Activated CD4-positive, alpha-beta T cell treated with anti-CD3 and anti-CD28 coated beads, Interleukin-10, Interleukin-2, amounts not matched to agents 100 ng/mL and 50 ng/mL, durations not matched to agents 16 hours and 8 hours (primary cell): ENCODE results near the gene SAMD15.
"Not testable (repeated sequence)": the region's sequence is repeated elsewhere in the genome, so short reads cannot be mapped to it uniquely, and the experiment has no call there.

Experiments used
- DNase-seq: peaks from one replicate; pipeline ENCODE4 v3.0.0-alpha.2; 2020

Gene SAMD15

GRCh38 chr14:77375973-77376770 is 1.0 kb upstream of the SAMD15 start:
- DNase-seq: peak; percentile 63

- DNase-seq: no peak
Measured at GRCh38 chr14:77377502-77377844, 294 bp downstream of the SAMD15 start.

- DNase-seq: no peak
Measured at GRCh38 chr14:77378701-77379100, 1.5 kb downstream of the SAMD15 start.

- DNase-seq: no peak
Measured at GRCh38 chr14:77390188-77390587, 13.0 kb downstream of the SAMD15 start.

GRCh38 chr14:77400216-77400615 is 23.0 kb downstream of the SAMD15 start:
- DNase-seq: no peak

DNA sequence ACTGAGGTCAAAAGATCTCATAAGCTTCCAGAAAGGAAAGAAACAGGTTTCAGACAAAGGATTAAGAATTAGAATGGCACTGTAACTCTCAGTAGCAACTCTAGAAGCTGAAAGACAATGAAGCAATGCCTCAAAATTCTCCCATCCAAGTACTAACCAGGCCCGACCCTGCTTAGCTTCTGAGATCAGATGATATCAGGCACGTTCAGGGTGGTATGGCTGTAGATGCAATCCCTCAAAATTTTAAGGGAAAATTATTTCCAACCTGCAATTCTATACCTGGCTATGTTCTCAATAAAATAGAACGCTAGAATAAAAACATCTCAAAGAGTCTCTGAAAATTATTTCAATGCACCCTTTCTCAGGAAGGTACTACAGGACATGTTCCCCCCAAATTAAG is 26.6 kb downstream of the SAMD15 start:
- no peak for DNase-seq

DNA sequence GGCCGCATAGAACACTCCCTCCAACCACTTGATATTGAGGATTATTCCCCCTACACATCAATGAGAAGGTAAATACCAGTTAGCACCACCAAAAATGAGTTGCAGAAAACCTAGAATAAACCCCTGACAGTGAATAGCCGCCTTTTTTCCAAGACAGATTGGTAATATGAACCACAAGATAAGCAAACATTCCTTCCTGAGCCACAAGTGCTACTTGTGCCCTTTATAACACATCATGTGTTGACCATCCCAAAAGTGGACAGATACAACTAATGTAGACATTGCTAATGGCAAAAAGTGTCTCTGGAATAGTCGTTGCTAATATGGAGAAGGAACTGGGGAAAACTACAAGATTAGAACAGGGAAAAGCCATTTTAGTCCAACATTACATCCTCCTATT is 28.9 kb downstream of the SAMD15 start:
- DNase-seq: no peak

GRCh38 chr14:77406718-77407117 is 29.5 kb downstream of the SAMD15 start:
- peak; percentile 1 for DNase-seq

DNA sequence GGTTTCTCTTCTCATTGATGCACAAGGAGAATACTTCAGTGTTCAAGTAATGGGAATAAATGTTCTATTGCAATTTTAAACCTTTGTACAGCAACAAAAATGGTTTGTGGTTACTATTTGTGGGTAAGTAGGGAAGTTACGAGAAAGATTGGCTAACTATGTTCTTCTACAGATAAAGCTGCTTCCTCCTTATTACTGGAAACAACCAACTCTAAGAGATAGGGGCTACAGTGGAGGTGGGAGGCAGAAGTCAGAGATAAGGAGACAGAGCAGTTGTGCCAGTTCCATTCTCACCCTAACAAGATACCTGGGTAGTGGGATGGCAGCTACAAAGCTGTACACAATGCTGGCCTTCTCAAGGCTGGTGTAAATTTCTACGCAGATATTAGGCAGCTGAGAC is 30.0 kb downstream of the SAMD15 start:
- DNase-seq: no peak

GRCh38 chr14:77409131-77409533 is 32.0 kb downstream of the SAMD15 start:
- DNase-seq: no peak

DNA sequence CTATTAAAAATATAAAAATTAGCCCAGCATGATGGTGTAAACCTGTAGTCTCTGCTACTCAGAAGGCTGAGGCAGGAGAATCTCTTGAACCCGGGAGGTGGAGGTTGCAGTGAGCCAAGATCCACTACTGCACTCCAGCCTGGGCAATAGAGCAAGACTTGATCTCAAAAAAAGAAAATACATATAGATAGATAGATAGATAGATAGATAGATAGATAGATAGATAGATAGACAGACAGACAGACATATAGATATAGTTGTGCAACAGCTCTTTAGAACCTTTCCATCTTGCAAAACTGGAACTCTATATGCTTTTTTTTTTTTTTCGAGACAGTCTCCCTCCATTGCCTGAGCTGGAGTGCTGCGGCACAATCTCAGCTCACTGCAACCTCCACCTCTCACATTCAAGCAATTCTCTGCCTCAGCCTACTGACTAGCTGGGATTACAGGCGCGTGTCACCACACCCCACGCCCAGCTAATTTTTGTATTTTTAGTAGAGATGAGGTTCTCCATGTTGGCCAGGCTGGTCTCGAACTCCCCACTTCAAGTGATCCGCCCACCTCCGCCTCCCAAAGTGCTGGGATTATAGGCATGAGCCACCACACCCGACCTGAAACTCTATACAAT is 38.3 kb downstream of the SAMD15 start:
- DNase-seq: not testable (repeated sequence)

DNA sequence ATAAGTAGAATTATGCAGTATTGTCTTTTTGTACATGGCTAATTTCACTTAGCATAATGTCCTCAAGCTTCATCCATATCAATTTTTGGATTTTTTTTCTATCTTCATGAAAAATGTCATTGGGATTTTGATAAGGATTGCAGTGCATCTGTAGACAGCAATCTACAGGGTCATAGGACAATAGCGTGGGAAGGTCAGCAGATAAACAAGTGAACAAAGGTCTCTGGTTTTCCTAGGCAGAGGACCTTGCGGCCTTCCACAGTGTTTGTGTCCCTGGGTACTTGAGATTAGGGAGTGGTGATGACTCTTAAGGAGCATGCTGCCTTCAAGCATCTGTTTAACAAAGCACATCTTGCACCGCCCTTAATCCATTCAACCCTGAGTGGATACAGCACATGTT is 38.9 kb downstream of the SAMD15 start:
- DNase-seq: not testable (repeated sequence)

- DNase-seq: no peak
Measured at GRCh38 chr14:77416836-77417235, 39.7 kb downstream of the SAMD15 start.

DNA sequence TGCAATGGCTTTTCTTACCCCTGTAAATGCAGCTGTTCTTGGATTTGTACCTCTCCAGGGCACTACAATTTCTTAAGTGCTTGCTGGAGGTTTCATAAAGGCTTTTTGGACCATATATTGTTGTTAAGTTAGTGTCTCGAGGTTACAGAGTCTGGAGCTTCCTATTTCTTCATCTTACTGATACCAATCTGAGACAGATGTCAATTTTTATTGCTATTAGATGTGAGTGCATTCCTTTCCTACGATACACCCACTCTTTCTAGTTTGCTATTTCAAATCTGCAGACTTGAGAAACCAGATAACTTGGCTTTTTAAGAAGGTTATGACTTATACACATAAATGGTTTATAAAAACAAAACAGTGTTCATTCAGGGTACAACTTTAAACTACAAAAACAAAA is 44.0 kb downstream of the SAMD15 start:
- no peak for DNase-seq

DNA sequence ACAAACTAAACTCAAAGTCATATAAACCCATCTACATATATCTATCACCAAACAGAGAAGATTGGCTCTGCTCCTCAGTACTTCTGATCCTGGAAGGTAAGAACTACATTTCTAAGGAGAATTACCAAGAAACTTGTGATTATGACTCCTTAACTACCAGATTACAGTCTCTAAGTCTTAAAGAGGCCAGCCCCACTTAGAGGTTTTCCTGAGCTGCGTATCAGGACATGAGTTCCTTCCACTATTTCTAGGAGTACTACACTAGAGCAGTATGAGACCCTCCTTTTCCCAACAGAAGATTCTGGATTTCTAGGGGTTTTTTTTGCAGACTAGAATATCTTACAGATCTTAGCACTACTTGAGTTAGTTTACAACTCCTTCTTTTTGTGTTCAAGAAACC is 46.2 kb downstream of the SAMD15 start, which contains the start of gene NOXRED1:
TSS of gene NOXRED1 (minus strand) at position 101 of the 400 bp plus-strand sequence. CDS start 634 bp downstream, outside the sequence.
- DNase-seq: no peak

DNA sequence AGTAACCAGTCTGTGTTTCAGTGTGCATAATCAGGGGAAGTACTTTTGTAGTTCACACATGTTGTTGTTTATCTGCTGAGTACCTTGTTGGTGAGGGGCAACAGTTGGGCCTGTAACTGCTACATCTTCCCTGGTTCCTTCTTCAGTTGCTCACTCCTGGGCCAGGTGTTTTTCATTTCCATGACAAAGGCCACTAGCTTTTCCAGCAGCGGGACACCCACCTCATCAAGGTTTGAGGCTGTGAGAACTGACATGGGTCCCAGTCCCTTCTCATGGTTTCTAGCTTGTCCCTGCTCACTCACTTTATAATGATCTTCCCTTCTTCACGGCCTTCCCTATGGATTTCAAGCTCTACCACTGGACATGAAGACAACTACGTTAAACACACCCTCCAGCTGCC is 47.7 kb downstream of the SAMD15 start:
- DNase-seq: no peak

DNA sequence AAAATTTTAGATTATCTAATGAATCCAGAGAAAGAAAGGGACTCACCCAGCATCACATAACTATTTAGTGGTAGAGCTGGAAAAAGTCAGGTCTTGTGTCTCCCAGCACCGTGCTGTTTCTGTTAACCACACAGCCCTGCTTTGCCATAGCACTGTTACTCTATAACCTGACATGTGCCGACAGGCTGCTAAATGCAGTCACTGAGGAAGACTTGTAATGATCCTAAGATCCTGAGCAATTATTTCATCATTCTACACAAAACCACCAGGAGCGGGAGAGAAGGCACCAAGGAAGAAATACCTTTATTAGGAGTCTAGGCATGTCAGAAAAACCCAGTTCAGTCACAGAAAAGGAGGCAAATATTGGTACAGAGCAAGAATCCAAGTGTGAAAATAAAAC is 49.2 kb downstream of the SAMD15 start:
- DNase-seq: no peak

DNA sequence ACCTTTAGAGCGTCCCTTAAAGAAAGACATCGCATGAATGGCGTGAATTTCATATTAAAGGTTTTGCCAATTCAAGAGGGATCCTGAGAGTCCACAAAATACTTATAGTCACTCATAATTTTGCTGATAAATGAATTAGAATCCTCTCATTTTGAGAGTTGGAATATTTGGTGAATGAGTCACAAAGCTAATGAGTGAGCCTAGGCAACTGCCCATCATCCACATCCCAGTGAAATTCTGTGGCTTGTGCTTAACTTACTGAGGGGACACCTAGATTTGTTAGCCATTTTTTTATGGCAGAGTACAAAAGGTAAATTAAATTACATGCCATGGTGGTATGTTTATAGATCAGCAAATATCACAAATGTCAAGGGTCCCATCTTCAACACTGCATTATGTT is 58.9 kb downstream of the SAMD15 start:
- no peak for DNase-seq

GRCh38 chr14:77438596-77438995 is 61.4 kb downstream of the SAMD15 start:
- no peak for DNase-seq

- no peak for DNase-seq
Measured at GRCh38 chr14:77439861-77440260, 62.7 kb downstream of the SAMD15 start.
